Vagina (tissue), 2 donors: ENCODE results near the gene MYOF. TPM values are rescaled to one million over a fixed set of nuclear protein-coding genes. Genes with fewer than 3 reads are reported as not detected.

Source experiments
- DNase-seq, 2 donors: peaks; one replicate each; pipeline ENCODE4 v3.0.0-alpha.2; 2017; ENCODE audit errors: extremely low spot score in 2 of 2
- H3K27ac ChIP-seq: fragments of 200-600 bp; sonication (generic); one replicate; pipeline ENCODE4 v1.5.1; 2019
- H3K27me3 ChIP-seq: fragments of 200-600 bp; sonication (generic); one replicate; pipeline ENCODE4 v1.5.1; 2019
- H3K36me3 ChIP-seq, 2 donors: fragments of 200-600 bp; sonication (generic); one replicate each; pipeline ENCODE4 v1.5.1; 2017 to 2019
- H3K4me1 ChIP-seq: fragments of 200-600 bp; sonication (generic); one replicate; pipeline ENCODE4 v1.5.1; 2019
- H3K4me3 ChIP-seq, 2 donors: fragments of 200-600 bp; sonication (generic); 1 replicate in 1 of 2; 2 replicates in 1 of 2; pipeline ENCODE4 v1.5.1; 2016 to 2019
- H3K9me3 ChIP-seq: fragments of 200-600 bp; sonication (generic); one replicate; pipeline ENCODE4 v1.5.1; 2019
- POLR2A ChIP-seq, 2 donors: fragments of 450-650 bp; IDR thresholded peaks; one replicate each; pipeline ENCODE4 v1.6.1; 2017; ENCODE audit warnings: antibody characterized with exemption in 2 of 2, mild to moderate bottlenecking in 2 of 2, moderate library complexity in 2 of 2
- POLR2AphosphoS5 ChIP-seq, 2 donors: sonication (generic); formaldehyde crosslinking; IDR thresholded peaks; one replicate each; pipeline ENCODE4 v1.9.0; 2017; ENCODE audit warnings: antibody characterized with exemption in 2 of 2, mild to moderate bottlenecking in 2 of 2, low read depth in 1 of 2; ENCODE audit not compliant: insufficient read depth in 1 of 2
- intact Hi-C: fragments of 100-400 bp; cut with DNase I; formaldehyde crosslinking; loops from one replicate; pipeline ENCODE4 v1.15.1; 2023
- total RNA-seq: library from RNA; depleted of rRNA; stranded (reverse); fragments of >200 nt; gene quantifications from one replicate; pipeline ENCODE4 v1.2.3, GENCODE V29; 2016
- TF ChIP-seq, protein P1 (sequence below), 3 experiments: fragments of 450-650 bp in 2 of 3; fragments of 200-600 bp in 1 of 3; sonication (generic) in 1 of 3; IDR thresholded peaks; one replicate each; pipeline ENCODE4 v1.5.1; 2017 to 2019; ENCODE audit warnings: antibody characterized with exemption in 3 of 3, mild to moderate bottlenecking in 2 of 3, moderate library complexity in 2 of 3

The MYOF gene, protein sequence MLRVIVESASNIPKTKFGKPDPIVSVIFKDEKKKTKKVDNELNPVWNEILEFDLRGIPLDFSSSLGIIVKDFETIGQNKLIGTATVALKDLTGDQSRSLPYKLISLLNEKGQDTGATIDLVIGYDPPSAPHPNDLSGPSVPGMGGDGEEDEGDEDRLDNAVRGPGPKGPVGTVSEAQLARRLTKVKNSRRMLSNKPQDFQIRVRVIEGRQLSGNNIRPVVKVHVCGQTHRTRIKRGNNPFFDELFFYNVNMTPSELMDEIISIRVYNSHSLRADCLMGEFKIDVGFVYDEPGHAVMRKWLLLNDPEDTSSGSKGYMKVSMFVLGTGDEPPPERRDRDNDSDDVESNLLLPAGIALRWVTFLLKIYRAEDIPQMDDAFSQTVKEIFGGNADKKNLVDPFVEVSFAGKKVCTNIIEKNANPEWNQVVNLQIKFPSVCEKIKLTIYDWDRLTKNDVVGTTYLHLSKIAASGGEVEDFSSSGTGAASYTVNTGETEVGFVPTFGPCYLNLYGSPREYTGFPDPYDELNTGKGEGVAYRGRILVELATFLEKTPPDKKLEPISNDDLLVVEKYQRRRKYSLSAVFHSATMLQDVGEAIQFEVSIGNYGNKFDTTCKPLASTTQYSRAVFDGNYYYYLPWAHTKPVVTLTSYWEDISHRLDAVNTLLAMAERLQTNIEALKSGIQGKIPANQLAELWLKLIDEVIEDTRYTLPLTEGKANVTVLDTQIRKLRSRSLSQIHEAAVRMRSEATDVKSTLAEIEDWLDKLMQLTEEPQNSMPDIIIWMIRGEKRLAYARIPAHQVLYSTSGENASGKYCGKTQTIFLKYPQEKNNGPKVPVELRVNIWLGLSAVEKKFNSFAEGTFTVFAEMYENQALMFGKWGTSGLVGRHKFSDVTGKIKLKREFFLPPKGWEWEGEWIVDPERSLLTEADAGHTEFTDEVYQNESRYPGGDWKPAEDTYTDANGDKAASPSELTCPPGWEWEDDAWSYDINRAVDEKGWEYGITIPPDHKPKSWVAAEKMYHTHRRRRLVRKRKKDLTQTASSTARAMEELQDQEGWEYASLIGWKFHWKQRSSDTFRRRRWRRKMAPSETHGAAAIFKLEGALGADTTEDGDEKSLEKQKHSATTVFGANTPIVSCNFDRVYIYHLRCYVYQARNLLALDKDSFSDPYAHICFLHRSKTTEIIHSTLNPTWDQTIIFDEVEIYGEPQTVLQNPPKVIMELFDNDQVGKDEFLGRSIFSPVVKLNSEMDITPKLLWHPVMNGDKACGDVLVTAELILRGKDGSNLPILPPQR (N-terminal part only)
- total RNA-seq: 107 TPM

DNA sequence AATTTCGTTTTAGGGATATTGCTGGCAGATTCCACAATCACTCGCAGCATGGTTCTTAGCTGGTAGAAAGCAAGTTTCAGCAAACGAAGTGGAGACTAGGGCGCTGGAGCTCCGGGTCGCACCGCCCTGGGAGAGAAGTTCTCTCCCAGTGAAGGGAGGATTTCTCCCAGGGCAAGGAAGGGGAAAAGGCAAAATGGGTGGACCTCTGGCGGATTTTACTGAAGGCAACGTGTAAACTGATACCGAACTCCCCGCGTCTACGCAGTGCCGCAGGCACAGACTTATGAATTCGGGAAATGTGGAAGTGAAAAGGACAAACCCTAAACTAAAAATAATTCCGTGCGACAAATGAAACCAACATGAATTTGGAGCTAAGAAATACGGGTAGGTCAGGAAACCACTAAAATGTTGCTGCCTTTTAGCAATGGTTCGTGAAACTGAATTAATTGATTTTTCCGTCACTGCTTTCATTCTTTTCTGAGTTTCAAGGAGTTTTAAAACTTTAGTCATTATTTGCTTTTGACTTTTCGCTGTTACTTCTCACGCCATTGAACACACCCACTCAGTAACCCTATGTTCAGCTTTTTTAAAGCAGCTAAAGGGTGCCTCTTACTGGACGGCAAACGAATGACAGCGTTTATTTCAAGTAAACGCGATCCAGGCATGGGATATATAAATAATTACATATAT lies at the start of gene MYOF:
TSS of gene MYOF (minus strand) at position 190 of the 690 bp plus-strand sequence. CDS start at position 50, 140 bp downstream.
- intact Hi-C loops: loop anchor here (1.0 kb wide), 1 partner anchor 106 kb away; no protein-coding TSS in a partner anchor

DNA sequence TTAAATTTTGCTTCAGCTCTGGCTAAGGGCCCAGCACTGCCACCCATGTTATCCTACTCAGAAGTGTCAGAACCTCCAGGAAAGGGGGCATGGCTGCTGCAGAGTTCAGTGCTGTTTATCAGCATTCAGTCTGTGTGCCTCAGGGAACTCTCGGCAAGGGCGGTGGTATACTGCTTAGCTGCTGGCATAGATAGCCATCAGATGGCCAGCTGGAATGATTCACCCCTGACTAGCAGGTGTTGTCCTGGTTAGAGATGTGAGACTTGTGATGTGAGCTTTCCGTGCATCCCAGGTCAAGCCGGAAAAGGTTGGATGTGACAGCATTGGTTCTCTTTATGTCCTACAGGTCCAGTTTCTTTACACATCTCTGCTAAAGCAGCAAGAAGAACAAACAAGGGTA lies 36.4 kb upstream of the MYOF start:
- no peaks in the 10 kb centered on the region for H3K36me3 ChIP-seq
- H3K27me3 ChIP-seq: no peaks in the 10 kb centered on the region
- intact Hi-C loops: no loop called here
- H3K27ac ChIP-seq: no peak overlapping the region
- H3K9me3 ChIP-seq: no peaks in the 10 kb centered on the region
- H3K4me1 ChIP-seq: peaks cover 5% of the 10 kb centered on the region
- no peak for TF ChIP-seq POLR2A (IDR thresholded peaks at IDR 0.05)
- H3K4me3 ChIP-seq: no peak overlapping the region
- DNase-seq: no peak

More for the DNA sequence above, at the start of gene MYOF:
- H3K9me3 ChIP-seq: no peaks in the 10 kb centered on the region
- H3K4me3 ChIP-seq: peak within 1 kb of the TSS; percentile 54 to 62
- H3K4me1 ChIP-seq: peaks cover 30% of the 10 kb centered on the region
- TF ChIP-seq, protein P1, sequence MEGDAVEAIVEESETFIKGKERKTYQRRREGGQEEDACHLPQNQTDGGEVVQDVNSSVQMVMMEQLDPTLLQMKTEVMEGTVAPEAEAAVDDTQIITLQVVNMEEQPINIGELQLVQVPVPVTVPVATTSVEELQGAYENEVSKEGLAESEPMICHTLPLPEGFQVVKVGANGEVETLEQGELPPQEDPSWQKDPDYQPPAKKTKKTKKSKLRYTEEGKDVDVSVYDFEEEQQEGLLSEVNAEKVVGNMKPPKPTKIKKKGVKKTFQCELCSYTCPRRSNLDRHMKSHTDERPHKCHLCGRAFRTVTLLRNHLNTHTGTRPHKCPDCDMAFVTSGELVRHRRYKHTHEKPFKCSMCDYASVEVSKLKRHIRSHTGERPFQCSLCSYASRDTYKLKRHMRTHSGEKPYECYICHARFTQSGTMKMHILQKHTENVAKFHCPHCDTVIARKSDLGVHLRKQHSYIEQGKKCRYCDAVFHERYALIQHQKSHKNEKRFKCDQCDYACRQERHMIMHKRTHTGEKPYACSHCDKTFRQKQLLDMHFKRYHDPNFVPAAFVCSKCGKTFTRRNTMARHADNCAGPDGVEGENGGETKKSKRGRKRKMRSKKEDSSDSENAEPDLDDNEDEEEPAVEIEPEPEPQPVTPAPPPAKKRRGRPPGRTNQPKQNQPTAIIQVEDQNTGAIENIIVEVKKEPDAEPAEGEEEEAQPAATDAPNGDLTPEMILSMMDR (IDR thresholded peaks at IDR 0.05): peak in 2 of 3 experiments; percentile 46 to 62
- TF ChIP-seq POLR2AphosphoS5 (IDR thresholded peaks at IDR 0.05; ENCODE audit: insufficient read depth in 1 of 2, low read depth in 1 of 2): peak; percentile 67 to 90
- peak in 1 of 2 donors; percentile 74 for TF ChIP-seq POLR2A (IDR thresholded peaks at IDR 0.05)
- H3K27me3 ChIP-seq: no peaks in the 10 kb centered on the region
- H3K27ac ChIP-seq: peak within 1 kb of the TSS; percentile 95
- DNase-seq: peak in 1 of 2 donors; percentile 91
- H3K36me3 ChIP-seq: no peaks in the 10 kb centered on the region

DNA sequence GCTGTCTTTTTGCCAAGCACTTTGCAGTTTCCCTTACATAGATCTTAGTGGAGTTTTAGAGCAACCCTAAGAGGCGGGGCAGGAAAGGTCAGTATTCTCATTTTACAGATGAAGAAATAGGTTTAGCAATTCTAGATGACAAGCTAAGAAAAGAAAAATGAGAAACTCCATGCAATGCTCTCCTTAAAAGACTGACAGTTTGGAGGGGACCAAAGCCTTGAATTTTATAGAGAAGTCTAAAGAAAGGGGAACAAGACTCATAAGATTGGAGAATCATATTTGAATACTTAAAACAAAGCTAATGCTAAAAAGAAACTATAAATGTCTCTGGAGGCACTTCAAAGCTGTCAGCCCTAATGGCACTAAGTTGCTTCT lies 33.9 kb upstream of the MYOF start:
- no peak overlapping the region for H3K4me3 ChIP-seq

DNA sequence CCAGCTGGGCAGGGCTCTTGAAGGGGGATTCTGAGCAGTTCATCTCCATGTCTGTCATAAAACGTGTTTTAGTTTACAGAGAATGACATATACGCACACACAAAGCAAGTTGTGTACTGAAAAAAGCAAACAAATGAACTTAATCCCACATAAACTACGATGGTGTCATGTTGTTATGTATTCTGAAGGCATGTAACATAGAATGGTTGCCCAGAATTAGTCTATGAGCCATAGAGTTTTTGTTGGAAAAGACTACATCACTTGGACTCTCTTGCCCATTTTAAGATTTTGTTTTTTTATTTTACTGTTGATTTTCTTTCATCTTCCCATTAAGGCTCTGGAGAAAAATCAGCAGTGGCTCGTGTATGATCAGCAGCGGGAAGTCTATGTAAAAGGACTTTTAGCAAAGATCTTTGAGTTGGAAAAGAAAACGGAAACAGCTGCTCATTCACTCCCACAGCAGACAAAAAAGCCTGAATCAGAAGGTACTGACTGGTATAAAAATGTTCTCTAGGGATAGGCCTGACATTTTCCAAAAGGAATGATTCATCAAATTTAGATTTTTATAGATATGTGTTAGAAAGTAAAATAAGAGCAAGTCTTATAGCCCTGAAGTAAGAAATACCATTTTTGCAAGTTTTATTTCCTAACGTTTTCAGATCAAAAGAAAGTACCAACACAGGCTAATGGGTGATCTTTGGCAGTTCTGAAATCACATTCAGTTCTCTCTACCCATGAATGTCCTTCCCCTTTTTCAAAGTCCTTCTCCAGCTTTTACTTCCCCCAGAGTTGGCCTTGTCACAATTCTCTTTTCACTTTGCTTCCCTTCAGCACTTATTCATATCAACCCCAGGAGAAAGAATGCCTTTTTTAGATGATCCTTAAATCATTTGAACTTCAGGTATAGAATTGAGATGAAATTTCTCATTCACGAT lies 33.2 kb upstream of the MYOF start:
- TF ChIP-seq POLR2A (IDR thresholded peaks at IDR 0.05) (no peak), POLR2AphosphoS5 (IDR thresholded peaks at IDR 0.05; ENCODE audit: insufficient read depth in 1 of 2, low read depth in 1 of 2) (no peak)
- TF ChIP-seq, protein P1 (IDR thresholded peaks at IDR 0.05): no peak
- DNase-seq: no peak
- Histone ChIP-seq H3K27me3 (no peaks in the 10 kb centered on the region), H3K36me3 (no peaks in the 10 kb centered on the region), H3K27ac (peak overlapping the region; percentile 49), H3K4me1 (peaks cover 5% of the 10 kb centered on the region), H3K9me3 (no peaks in the 10 kb centered on the region), H3K4me3 (no peak overlapping the region)
- intact Hi-C loops: no loop called here

More for the DNA sequence above, 33.9 kb upstream of the MYOF start:
- Histone ChIP-seq H3K4me1 (peaks cover 5% of the 10 kb centered on the region), H3K27me3 (no peaks in the 10 kb centered on the region), H3K9me3 (no peaks in the 10 kb centered on the region), H3K36me3 (no peaks in the 10 kb centered on the region), H3K27ac (no peak overlapping the region)
- TF ChIP-seq POLR2A (IDR thresholded peaks at IDR 0.05): no peak
- TF ChIP-seq, protein P1 (IDR thresholded peaks at IDR 0.05): no peak
- TF ChIP-seq POLR2AphosphoS5 (IDR thresholded peaks at IDR 0.05; ENCODE audit: insufficient read depth in 1 of 2, low read depth in 1 of 2): no peak
- DNase-seq: no peak
- intact Hi-C loops: no loop called here
